ENCODE results near the gene ROBO2.

Gene ROBO2

GRCh38 chr3:77247817-77248216 is 207.9 kb downstream of the ROBO2 start:
- TF ChIP-seq CTCF (IDR thresholded peaks at IDR 0.05; ENCODE audit: control extremely low read depth, extremely low read depth, low read depth, missing control alignments): no peak
- POLR2A ChIA-PET: no interaction called here
- DNase-seq (ENCODE audit: extremely low spot score): no peak
- CTCF ChIA-PET: interaction anchor here (1.1 to 1.4 kb wide), 2 partner anchors 10 to 24 kb away, joined by 3 to 4 read pairs; no protein-coding TSS in a partner anchor

GRCh38 chr3:77248420-77248819 is 208.5 kb downstream of the ROBO2 start:
- ChIA-PET CTCF (no interaction called here), POLR2A (no interaction called here)
- TF ChIP-seq CTCF (IDR thresholded peaks at IDR 0.05; ENCODE audit: control extremely low read depth, extremely low read depth, low read depth, missing control alignments): no peak
- no peak for DNase-seq (ENCODE audit: extremely low spot score)

GRCh38 chr3:77251136-77251535 is 211.2 kb downstream of the ROBO2 start:
- no peak for TF ChIP-seq CTCF (IDR thresholded peaks at IDR 0.05; ENCODE audit: control extremely low read depth, extremely low read depth, low read depth, missing control alignments)
- POLR2A ChIA-PET: no interaction called here
- no peak for DNase-seq (ENCODE audit: extremely low spot score)
- CTCF ChIA-PET: interaction anchor here (1.5 kb wide), 2 partner anchors 11 to 12 kb away, joined by 3 to 4 read pairs; no protein-coding TSS in a partner anchor

- peak; percentile 25 for DNase-seq (ENCODE audit: extremely low spot score)
- POLR2A ChIA-PET: no interaction called here
- peak; percentile 63 for TF ChIP-seq CTCF (IDR thresholded peaks at IDR 0.05; ENCODE audit: control extremely low read depth, extremely low read depth, low read depth, missing control alignments)
- CTCF ChIA-PET: no interaction called here
These were observed 215.3 kb downstream of the ROBO2 start for GRCh38 chr3:77254967-77255831.

GRCh38 chr3:77256584-77257503 is 216.9 kb downstream of the ROBO2 start:
- CTCF ChIA-PET: interaction anchor here (0.8 to 2.0 kb wide), 4 partner anchors 10 to 20 kb away, joined by 3 to 4 read pairs (median 3); no protein-coding TSS in a partner anchor
- no peak for TF ChIP-seq CTCF (IDR thresholded peaks at IDR 0.05; ENCODE audit: control extremely low read depth, extremely low read depth, low read depth, missing control alignments)
- POLR2A ChIA-PET: no interaction called here
- DNase-seq (ENCODE audit: extremely low spot score): no peak

- no peak for DNase-seq (ENCODE audit: extremely low spot score)
- TF ChIP-seq CTCF (IDR thresholded peaks at IDR 0.05; ENCODE audit: control extremely low read depth, extremely low read depth, low read depth, missing control alignments): no peak
- POLR2A ChIA-PET: no interaction called here
- CTCF ChIA-PET: no interaction called here
These were observed 219.8 kb downstream of the ROBO2 start for GRCh38 chr3:77259694-77260093.

Measured in GM10248 (cell line).